DND-41 (cell line): Measurements from ENCODE around the gene TELO2.

Experiments used
- ATAC-seq: fragments of 200-7000 bp; cut with Tn5 transposase; 3 replicates; pipeline ENCODE4 v1.9.1; 2021; ENCODE audit warnings: low read depth; ENCODE audit not compliant: insufficient read depth
- DNase-seq: peaks from one replicate; pipeline ENCODE4 v3.0.0-alpha.2; 2020
- H2AFZ ChIP-seq: 2 replicates; pipeline ENCODE4 v1.6.0; 2012; ENCODE audit warnings: low read depth, low read length
- H3K27ac ChIP-seq: 2 replicates; pipeline ENCODE4 v1.5.1; 2012; ENCODE audit warnings: low read length, inconsistent platforms
- H3K27me3 ChIP-seq: fragments of 200-600 bp; sonication (generic); 2 replicates; pipeline ENCODE4 v1.6.0; 2012; ENCODE audit warnings: low read length, mild to moderate bottlenecking, inconsistent platforms; ENCODE audit not compliant: insufficient read depth, poor library complexity
- H3K36me3 ChIP-seq: 2 replicates; pipeline ENCODE4 v1.5.1; 2012; ENCODE audit warnings: low read length, inconsistent platforms; ENCODE audit not compliant: insufficient read depth
- H3K4me1 ChIP-seq: 2 replicates; pipeline ENCODE4 v1.5.1; 2012; ENCODE audit warnings: mild to moderate bottlenecking, low read length; ENCODE audit not compliant: insufficient read depth
- H3K4me2 ChIP-seq: 2 replicates; pipeline ENCODE4 v1.6.0; 2012; ENCODE audit warnings: mild to moderate bottlenecking, moderate library complexity, low read length, inconsistent platforms; ENCODE audit not compliant: insufficient read depth
- H3K4me3 ChIP-seq, 2 experiments: fragments of 200-600 bp in 1 of 2; shearing (Covaris generic) in 1 of 2; 2 replicates each; pipeline ENCODE4 v1.5.1; 2012 to 2016; ENCODE audit warnings: inconsistent platforms in 2 of 2, low read length in 2 of 2, mild to moderate bottlenecking in 2 of 2, low read depth in 1 of 2, moderate library complexity in 1 of 2
- H3K79me2 ChIP-seq: 2 replicates; pipeline ENCODE4 v1.6.0; 2012; ENCODE audit warnings: low read length, inconsistent platforms; ENCODE audit not compliant: insufficient read depth
- H3K9ac ChIP-seq: 2 replicates; pipeline ENCODE4 v1.6.0; 2012; ENCODE audit warnings: low read depth, mild to moderate bottlenecking, inconsistent platforms, low read length, moderate library complexity
- H3K9me3 ChIP-seq: 2 replicates; pipeline ENCODE4 v1.5.1; 2012; ENCODE audit warnings: low read length, moderate library complexity, mild to moderate bottlenecking, inconsistent platforms; ENCODE audit not compliant: insufficient read depth, severe bottlenecking
- H4K20me1 ChIP-seq: 2 replicates; pipeline ENCODE4 v1.6.0; 2012; ENCODE audit warnings: low read length; ENCODE audit not compliant: insufficient read depth
- CTCF ChIP-seq: IDR thresholded peaks from 2 replicates; pipeline ENCODE4 v1.5.1; 2012; ENCODE audit warnings: borderline replicate concordance, low read length, moderate library complexity, mild to moderate bottlenecking; ENCODE audit not compliant: poor library complexity, severe bottlenecking; ENCODE audit errors: extremely low read depth
- EZH2 ChIP-seq: IDR thresholded peaks from 3 replicates; pipeline ENCODE4 v1.6.1; 2012; ENCODE audit warnings: borderline replicate concordance, low read depth, mild to moderate bottlenecking, moderate library complexity, low read length, inconsistent platforms; ENCODE audit not compliant: severe bottlenecking

TELO2 gene

DNA sequence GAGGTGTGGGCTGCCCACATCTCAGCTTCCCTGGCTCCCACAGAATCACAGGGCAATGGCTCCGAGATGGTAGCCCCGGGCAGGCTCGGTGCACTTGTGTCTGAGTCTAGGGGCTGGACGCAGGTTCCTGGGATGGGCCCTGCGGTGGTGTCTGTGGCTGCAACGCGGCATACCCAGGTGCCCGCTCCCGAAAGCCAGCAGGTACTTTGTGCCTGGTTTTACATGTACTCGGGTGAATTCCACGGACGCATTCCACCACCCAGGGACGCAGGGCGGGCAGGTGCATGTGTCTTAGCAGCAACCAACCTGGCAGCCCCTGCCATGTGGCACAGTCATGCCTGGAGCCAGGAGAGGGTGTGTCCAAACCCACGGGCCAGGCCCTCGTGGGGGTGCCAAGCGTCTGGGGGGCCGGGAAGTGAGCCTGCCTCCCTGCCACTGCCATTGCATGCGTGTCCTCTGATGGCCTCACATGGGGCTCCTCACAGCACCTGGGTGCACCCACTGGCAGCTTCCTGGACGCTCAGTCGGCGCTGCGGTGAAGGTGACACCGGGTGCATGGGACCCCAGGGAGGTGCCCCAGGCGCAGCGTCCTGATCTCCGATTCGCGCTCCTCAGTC, 35.9 kb downstream of the TELO2 start:
- no peak overlapping the region for H3K9ac ChIP-seq
- H2AFZ ChIP-seq = no peak overlapping the region
- no peak overlapping the region for H3K4me3 ChIP-seq
- DNase-seq (no peak), ATAC-seq (no peak)
- TF ChIP-seq CTCF = no peak
- TF ChIP-seq EZH2 = no peak
- no peaks in the 10 kb centered on the region for H3K9me3 ChIP-seq
- H3K36me3 ChIP-seq = no peaks in the 10 kb centered on the region
- no peak overlapping the region for H3K4me2 ChIP-seq
- H3K27me3 ChIP-seq = no peaks in the 10 kb centered on the region
- no peaks in the 10 kb centered on the region for H4K20me1 ChIP-seq
- no peak overlapping the region for H3K27ac ChIP-seq
- H3K79me2 ChIP-seq = no peaks in the 10 kb centered on the region
- no peaks in the 10 kb centered on the region for H3K4me1 ChIP-seq

DNA sequence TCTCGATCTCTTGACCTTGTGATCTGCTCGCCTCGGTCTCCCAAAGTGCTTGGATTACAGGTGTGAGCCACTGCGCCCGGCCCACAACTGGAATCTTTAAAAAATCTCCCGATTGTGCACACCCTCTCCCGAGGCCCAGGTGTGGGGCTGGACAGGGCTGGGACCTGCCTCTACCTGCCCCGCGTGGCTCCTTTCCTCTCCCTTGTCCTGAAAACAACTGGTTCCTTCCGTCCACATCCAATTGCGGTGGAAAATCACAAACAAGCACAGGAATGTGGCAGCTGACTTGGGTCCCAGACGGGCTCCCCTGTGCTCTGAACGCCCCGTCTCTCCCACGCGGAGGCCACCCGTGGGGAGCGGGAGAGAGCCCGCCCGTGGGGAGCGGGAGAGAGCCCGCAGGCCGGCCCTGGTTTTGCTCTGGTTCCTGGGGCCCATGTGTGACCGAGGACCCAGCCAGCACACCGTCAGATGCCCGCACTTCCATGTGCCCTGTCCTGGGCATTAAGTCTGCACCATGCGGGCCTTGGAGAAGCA, 37.3 kb downstream of the TELO2 start:
- TF ChIP-seq CTCF = no peak
- TF ChIP-seq EZH2 = no peak
- no peak for DNase-seq
- Histone ChIP-seq H3K9ac (no peak overlapping the region), H4K20me1 (no peaks in the 10 kb centered on the region), H3K27me3 (no peaks in the 10 kb centered on the region), H3K79me2 (no peaks in the 10 kb centered on the region), H3K4me3 (no peak overlapping the region), H3K36me3 (no peaks in the 10 kb centered on the region), H3K9me3 (no peaks in the 10 kb centered on the region), H3K4me1 (no peaks in the 10 kb centered on the region), H3K4me2 (no peak overlapping the region), H3K27ac (no peak overlapping the region), H2AFZ (no peak overlapping the region)
- ATAC-seq = no peak

- Histone ChIP-seq H2AFZ (no peak overlapping the region), H3K9me3 (no peaks in the 10 kb centered on the region), H3K9ac (no peak overlapping the region), H3K4me2 (no peak overlapping the region), H3K27ac (no peak overlapping the region), H3K36me3 (no peaks in the 10 kb centered on the region), H3K79me2 (no peaks in the 10 kb centered on the region), H3K4me3 (no peak overlapping the region), H4K20me1 (no peaks in the 10 kb centered on the region), H3K4me1 (no peaks in the 10 kb centered on the region), H3K27me3 (no peaks in the 10 kb centered on the region)
- TF ChIP-seq CTCF (no peak), EZH2 (no peak)
- DNase-seq (no peak), ATAC-seq (no peak)
Measured at GRCh38 chr16:1530883-1531637, 37.9 kb downstream of the TELO2 start.

- no peak overlapping the region for H3K9ac ChIP-seq
- H3K36me3 ChIP-seq = no peaks in the 10 kb centered on the region
- H4K20me1 ChIP-seq = peaks cover under 1% of the 10 kb centered on the region; the same call in 1 of the 2 replicates
- H3K4me2 ChIP-seq = no peak overlapping the region
- DNase-seq (no peak), ATAC-seq (no peak)
- H3K4me1 ChIP-seq = no peaks in the 10 kb centered on the region
- no peaks in the 10 kb centered on the region for H3K9me3 ChIP-seq
- H3K27me3 ChIP-seq = no peaks in the 10 kb centered on the region
- no peak overlapping the region for H2AFZ ChIP-seq
- no peaks in the 10 kb centered on the region for H3K79me2 ChIP-seq
- no peak overlapping the region for H3K4me3 ChIP-seq
- TF ChIP-seq CTCF = no peak
- TF ChIP-seq EZH2 = no peak
- no peak overlapping the region for H3K27ac ChIP-seq
Measured at GRCh38 chr16:1531638-1531910, 38.4 kb downstream of the TELO2 start.
